Measurements from ENCODE around the gene TTLL10. TPM values are rescaled to one million over a fixed set of nuclear protein-coding genes. Genes with fewer than 3 reads are reported as not detected.

Gene TTLL10
- total and polyA plus RNA-seq, 2 of the 8 experiments (the other 6 are each of a cell fraction or from before 2014, with no cell fraction given) = 1.1 to 1.7 TPM

GRCh38 chr1:1132042-1132950, 41.4 kb upstream of the TTLL10 start:
- no peak overlapping the region for H3K27ac ChIP-seq (ENCODE audit: low read depth, low read length)
- H2BK20ac ChIP-seq (ENCODE audit: low read length) = no peak overlapping the region
- no peak for TF ChIP-seq PHF8 (conservative IDR thresholded peaks at IDR 0.05; ENCODE audit: low read depth, low read length)
- no peak for TF ChIP-seq CBX5 (IDR thresholded peaks at IDR 0.05; ENCODE audit: low read depth, low read length)
- no peak for TF ChIP-seq HDAC6 (IDR thresholded peaks at IDR 0.05; ENCODE audit: low read depth, low read length)
- no peak for TF ChIP-seq MAFK (IDR thresholded peaks at IDR 0.05; ENCODE audit: low read depth, low read length)
- TF ChIP-seq ATF2 (IDR thresholded peaks at IDR 0.05; ENCODE audit: low read length) = no peak
- TF ChIP-seq KDM5A (IDR thresholded peaks at IDR 0.05; ENCODE audit: low read length) = no peak
- no peak for TF ChIP-seq POLR2A (IDR thresholded peaks at IDR 0.05; ENCODE audit: control extremely low read depth in 1 of 2, low read depth in 2 of 2, low read length in 2 of 2)
- no peak for TF ChIP-seq SP2 (IDR thresholded peaks at IDR 0.05; ENCODE audit: low read length)
- H3K14ac ChIP-seq (ENCODE audit: insufficient read length) = no peak overlapping the region
- no peak overlapping the region for H3K23ac ChIP-seq (ENCODE audit: insufficient read length)
- no peak for FAIRE-seq
- no peak overlapping the region for H2BK120ac ChIP-seq (replicated peaks; ENCODE audit: low read depth, low read length)
- H2BK12ac ChIP-seq (ENCODE audit: low read depth, low read length) = 0 out of 2 replicates have a peak overlapping the region, but pooled peaks have one; percentile 3
- DNase-seq (ENCODE audit: low read depth in 1 of 2, low spot score in 2 of 2) = no peak
- peak overlapping the region; percentile 40 for H4K91ac ChIP-seq (replicated peaks; ENCODE audit: insufficient read length, low read length)
- no peaks in the 10 kb centered on the region for H3K79me2 ChIP-seq (ENCODE audit: control insufficient read depth in 1 of 2, insufficient read depth in 2 of 2, low read length in 2 of 2)
- no peaks in the 10 kb centered on the region for H4K20me1 ChIP-seq (replicated peaks in 1 of 2; ENCODE audit: control insufficient read depth in 1 of 2, insufficient read depth in 2 of 2, low read length in 2 of 2)
- POLR2A ChIA-PET (ENCODE audit: partially characterized antibody) = interaction anchor here (1.0 to 1.5 kb wide), 2 partner anchors 30 to 118 kb away, joined by 3 read pairs; partner anchors contain the start of gene ISG15
- H3K4me3 ChIP-seq (ENCODE audit: extremely low read depth in 1 of 4, insufficient read depth in 2 of 4, low read depth in 3 of 4, low read length in 4 of 4) = no peak overlapping the region
- no peak overlapping the region for H3K56ac ChIP-seq (replicated peaks; ENCODE audit: insufficient read length, low read depth, low read length)
- H3K79me1 ChIP-seq (ENCODE audit: low read depth, low read length) = no peaks in the 10 kb centered on the region
- H3K23me2 ChIP-seq (ENCODE audit: low read depth, low read length) = peaks cover 2% of the 10 kb centered on the region; the same call in 1 of the 2 replicates
- H3K18ac ChIP-seq (ENCODE audit: extremely low read depth, low read length) = peak overlapping the region; percentile 24
- no peak overlapping the region for H3K9ac ChIP-seq (replicated peaks in 1 of 4; ENCODE audit: extremely low read depth in 1 of 4, low read depth in 3 of 4, low read length in 3 of 4)
- peaks cover 0 to 5% (median 2%) of the 10 kb centered on the region in 4 experiments; a peak in 1 of 7 replicates for H3K27me3 ChIP-seq (replicated peaks in 1 of 4; ENCODE audit: control insufficient read depth in 3 of 4, extremely low read depth in 1 of 4, insufficient read depth in 3 of 4, low read length in 3 of 4)
- CTCF ChIA-PET (ENCODE audit: partially characterized antibody) = interaction anchor here (0.6 to 1.6 kb wide), 5 partner anchors 8 to 132 kb away, joined by 3 to 8 read pairs (median 3); partner anchors contain the start of gene TTLL10
- no peak overlapping the region for H2AFZ ChIP-seq (ENCODE audit: low read length)
- peak overlapping the region; percentile 31; the same call in 1 of the 2 replicates for H2BK15ac ChIP-seq (ENCODE audit: low read length)
- H3K9me3 ChIP-seq (ENCODE audit: insufficient read depth in 2 of 2, low read depth in 1 of 2, low read length in 1 of 2) = no peaks in the 10 kb centered on the region
- no peak overlapping the region for H2BK5ac ChIP-seq (ENCODE audit: low read depth, low read length)
- H3K4me2 ChIP-seq (ENCODE audit: insufficient read depth in 1 of 2, low read depth in 2 of 2, low read length in 2 of 2) = no peak overlapping the region
- 87% methylated on average over 48 of the region's 48 CpGs; no CpG with 5 or more reads in 1 of the 2 experiments for WGBS, 2 experiments (ENCODE audit: extremely low coverage in 1 of 2, insufficient coverage in 1 of 2, insufficient read length in 1 of 2, insufficient replicate concordance in 2 of 2, low coverage in 1 of 2, low lambda C conversion rate in 2 of 2, missing lambda C conversion rate in 1 of 2)
- no peaks in the 10 kb centered on the region for H3K36me3 ChIP-seq (ENCODE audit: control insufficient read depth in 2 of 4, insufficient read depth in 4 of 4, low read length in 3 of 4)
- no peak overlapping the region for H3K4ac ChIP-seq (replicated peaks; ENCODE audit: insufficient read length, low read depth, low read length)
- no peak overlapping the region for H2AK5ac ChIP-seq (ENCODE audit: low read depth, low read length)
- H4K8ac ChIP-seq (ENCODE audit: extremely low read depth, insufficient read depth, low read length) = no peak overlapping the region; the same call in 1 of the 2 replicates
- peaks cover 0 to 15% (median 7%) of the 10 kb centered on the region in 4 experiments; a peak in 5 of 7 replicates for H3K4me1 ChIP-seq (replicated peaks in 1 of 4; ENCODE audit: control insufficient read depth in 3 of 4, insufficient read depth in 4 of 4, low read length in 3 of 4)
- H4K5ac ChIP-seq (ENCODE audit: insufficient read length, low read depth, low read length) = no peak overlapping the region

All from H1 (cell line).